GM18505 (cell line): ENCODE measurements around the gene PRKACB.

Source experiments
- ATAC-seq: cut with Tn5 transposase; IDR thresholded peaks from one replicate; pipeline ENCODE4 v1.9.1; 2021; ENCODE audit not compliant: unreplicated experiment
- POLR2A ChIP-seq: IDR thresholded peaks from 4 replicates; pipeline ENCODE4 v1.6.1; 2011; ENCODE audit warnings: borderline replicate concordance; ENCODE audit not compliant: insufficient read depth, insufficient read length; ENCODE audit errors: extremely low read depth

Gene PRKACB

GRCh38 chr1:84133479-84133878, 10.6 kb upstream of the PRKACB start:
- no peak for ATAC-seq
- TF ChIP-seq POLR2A, result no peak

GRCh38 chr1:84135341-84135740, 8.7 kb upstream of the PRKACB start:
- no peak for ATAC-seq

GRCh38 chr1:84141182-84142003, 2.7 kb upstream of the PRKACB start:
- no peak for TF ChIP-seq POLR2A
- no peak for ATAC-seq

More at GRCh38 chr1:84135341-84135740, 8.7 kb upstream of the PRKACB start:
- no peak for TF ChIP-seq POLR2A

- no peak for ATAC-seq
- no peak for TF ChIP-seq POLR2A
Measured at GRCh38 chr1:84145068-84145467, 997 bp downstream of the PRKACB start.

- ATAC-seq, result peak; percentile 47
- no peak for TF ChIP-seq POLR2A
Measured at GRCh38 chr1:84146411-84147032, 2.5 kb downstream of the PRKACB start.

GRCh38 chr1:84148758-84149157, 4.7 kb downstream of the PRKACB start:
- no peak for ATAC-seq
- TF ChIP-seq POLR2A, result no peak

GRCh38 chr1:84152649-84153056, 8.6 kb downstream of the PRKACB start:
- TF ChIP-seq POLR2A, result no peak
- peak; percentile 91 for ATAC-seq

- no peak for ATAC-seq
- TF ChIP-seq POLR2A, result no peak
Measured at GRCh38 chr1:84155517-84155916, 11.4 kb downstream of the PRKACB start.

- no peak for TF ChIP-seq POLR2A
- no peak for ATAC-seq
Measured at GRCh38 chr1:84156210-84156621, 12.1 kb downstream of the PRKACB start.

- no peak for TF ChIP-seq POLR2A
- no peak for ATAC-seq
Measured at GRCh38 chr1:84159533-84160240, 15.6 kb downstream of the PRKACB start.

GRCh38 chr1:84162295-84162694, 18.2 kb downstream of the PRKACB start:
- ATAC-seq, result no peak
- TF ChIP-seq POLR2A, result no peak

GRCh38 chr1:84163123-84163931, 19.3 kb downstream of the PRKACB start:
- TF ChIP-seq POLR2A, result no peak
- ATAC-seq, result no peak

- TF ChIP-seq POLR2A, result no peak
- no peak for ATAC-seq
Measured at GRCh38 chr1:84164161-84164560, 20.1 kb downstream of the PRKACB start.
